Measurements from ENCODE around the gene CDX2.

Gene CDX2

GRCh38 chr13:27927444-27928352 is 41.4 kb downstream of the CDX2 start:
- DNase-seq: no peak

GRCh38 chr13:27926644-27927434 is 42.3 kb downstream of the CDX2 start:
- DNase-seq: no peak

- DNase-seq: no peak
These were observed 43.7 kb downstream of the CDX2 start for GRCh38 chr13:27925220-27925991.

GRCh38 chr13:27924529-27925141 is 44.5 kb downstream of the CDX2 start:
- no peak for DNase-seq

GRCh38 chr13:27923794-27924528 is 45.2 kb downstream of the CDX2 start:
- no peak for DNase-seq

- DNase-seq: no peak
These were observed 46.1 kb downstream of the CDX2 start for GRCh38 chr13:27922883-27923612.

GRCh38 chr13:27921961-27922882 is 46.9 kb downstream of the CDX2 start:
- DNase-seq: no peak

GRCh38 chr13:27921421-27921960 is 47.6 kb downstream of the CDX2 start:
- no peak for DNase-seq

- DNase-seq: peak in 1 of 3 experiments; percentile 25
These were observed 48.3 kb downstream of the CDX2 start for GRCh38 chr13:27920677-27921420.

- no peak for DNase-seq
These were observed 49.0 kb downstream of the CDX2 start, which contains the start of gene PDX1 for GRCh38 chr13:27919934-27920676. PDX1 (plus strand) TSS chr13:27920000; CDS start chr13:27920139, 139 bp downstream.

- DNase-seq: peak in 1 of 3 experiments; percentile 73
These were observed 49.5 kb downstream of the CDX2 start for GRCh38 chr13:27919659-27919933.

GRCh38 chr13:27918918-27919658 is 50.0 kb downstream of the CDX2 start:
- no peak for DNase-seq

- no peak for DNase-seq
These were observed 50.8 kb downstream of the CDX2 start for GRCh38 chr13:27918041-27918917.

GRCh38 chr13:27917121-27917947 is 51.8 kb downstream of the CDX2 start:
- DNase-seq: no peak
